NCI-H146 treated with DMSO at 0.1 percent for 48 hours (cell line): ENCODE measurements around the gene PDXDC1.
"Not testable (repeated sequence)": the region's sequence is repeated elsewhere in the genome, so short reads cannot be mapped to it uniquely, and the experiment has no call there.

Source experiments
- DNase-seq: peaks from one replicate; lab custom pipeline; 2025; ENCODE audit not compliant: unreplicated experiment; lab: John Stamatoyannopoulos, UW

Gene PDXDC1

DNA sequence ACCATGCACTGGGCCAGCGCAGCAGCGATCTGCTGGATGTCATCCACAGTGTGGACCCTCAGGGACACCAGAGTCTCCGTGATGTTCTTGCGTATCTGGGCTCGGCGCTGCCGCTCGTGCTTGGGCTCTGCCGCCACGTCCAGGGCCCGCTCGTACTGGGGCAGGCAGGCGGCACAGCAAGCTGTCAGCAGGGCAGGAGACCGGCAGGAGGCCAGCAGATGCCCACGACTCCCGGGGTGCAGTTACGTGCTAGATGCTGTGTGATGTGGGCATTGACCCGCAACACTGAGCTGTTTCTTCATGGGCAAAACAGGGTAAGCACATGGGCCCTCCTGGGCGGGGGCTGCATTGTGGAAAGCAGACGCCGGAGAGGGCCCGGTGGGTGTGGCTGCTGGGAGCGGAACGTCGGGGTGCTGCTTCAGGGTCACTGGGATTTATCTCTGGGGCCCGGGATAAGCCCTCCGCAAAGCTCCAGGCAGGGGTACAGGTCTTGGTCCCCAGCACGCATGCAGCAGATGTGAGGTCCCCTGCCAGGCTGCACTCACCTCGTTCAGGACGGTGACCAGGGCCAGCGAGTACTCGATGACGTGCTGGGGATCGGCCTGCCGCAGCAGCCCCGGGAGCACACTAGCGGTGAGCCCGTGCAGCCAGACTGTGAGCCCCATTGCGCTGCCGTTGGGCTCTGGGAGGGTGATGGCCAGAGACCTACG is 158.0 kb downstream of the PDXDC1 start:
- not testable (repeated sequence) for DNase-seq

- not testable (repeated sequence) for DNase-seq
Measured at GRCh38 chr16:15133554-15133953, 158.7 kb downstream of the PDXDC1 start.

DNA sequence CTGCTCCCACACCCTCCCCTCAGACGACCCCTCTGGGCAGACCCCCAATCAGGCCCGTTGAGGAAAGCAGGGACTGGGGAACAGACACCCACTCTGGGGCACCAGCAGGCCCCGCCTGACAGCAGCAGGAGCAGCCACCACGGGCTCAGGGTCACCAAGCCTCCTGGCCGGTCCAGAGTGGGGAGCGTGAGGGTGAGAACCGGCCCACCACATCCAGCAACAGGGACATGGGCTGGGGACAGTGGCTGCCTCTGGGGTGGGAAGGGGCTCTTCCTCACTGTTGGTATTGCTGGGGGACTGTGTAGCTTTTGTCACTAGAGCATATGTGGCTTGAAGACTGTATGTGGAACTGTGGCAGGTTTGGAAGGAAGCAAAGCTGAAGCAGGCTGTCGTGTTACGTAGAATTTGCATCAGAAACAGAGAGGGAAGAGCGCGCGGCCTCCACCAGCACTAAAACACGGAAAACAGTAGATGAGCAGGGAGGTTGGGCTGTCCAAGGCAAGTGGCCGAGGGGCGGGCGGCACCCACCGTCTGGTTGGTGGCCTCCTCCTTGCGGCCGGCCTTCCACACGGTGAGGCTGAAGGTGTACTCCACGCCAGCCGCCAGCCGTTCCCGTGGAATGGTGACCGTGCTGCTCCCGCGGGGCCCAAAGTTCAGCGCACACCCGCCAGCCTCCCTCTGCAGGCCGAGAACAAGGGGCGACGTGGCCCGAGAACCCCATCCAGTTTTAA is 160.1 kb downstream of the PDXDC1 start:
- not testable (repeated sequence) for DNase-seq

- not testable (repeated sequence) for DNase-seq
Measured at GRCh38 chr16:15135483-15136360, 160.9 kb downstream of the PDXDC1 start.

DNA sequence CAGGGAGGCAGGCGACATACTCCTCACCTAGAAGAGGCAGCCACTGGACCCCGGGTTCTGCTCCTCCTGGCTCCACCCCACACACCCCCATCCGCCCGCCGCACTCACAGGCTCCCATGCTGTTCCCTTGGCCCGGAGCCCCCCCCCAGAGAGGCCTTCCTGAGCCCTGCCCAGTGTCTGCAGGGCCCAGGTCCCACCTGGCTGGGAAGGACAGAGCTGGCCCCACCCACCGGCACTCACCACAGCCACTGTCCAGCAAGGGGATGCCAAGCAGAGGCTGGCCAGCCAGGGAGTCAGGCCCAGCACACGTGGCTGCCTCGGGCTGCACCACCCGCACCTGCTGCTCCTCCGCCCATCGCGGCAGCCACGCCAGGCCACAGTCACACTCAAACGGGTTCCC is 162.7 kb downstream of the PDXDC1 start:
- not testable (repeated sequence) for DNase-seq

DNA sequence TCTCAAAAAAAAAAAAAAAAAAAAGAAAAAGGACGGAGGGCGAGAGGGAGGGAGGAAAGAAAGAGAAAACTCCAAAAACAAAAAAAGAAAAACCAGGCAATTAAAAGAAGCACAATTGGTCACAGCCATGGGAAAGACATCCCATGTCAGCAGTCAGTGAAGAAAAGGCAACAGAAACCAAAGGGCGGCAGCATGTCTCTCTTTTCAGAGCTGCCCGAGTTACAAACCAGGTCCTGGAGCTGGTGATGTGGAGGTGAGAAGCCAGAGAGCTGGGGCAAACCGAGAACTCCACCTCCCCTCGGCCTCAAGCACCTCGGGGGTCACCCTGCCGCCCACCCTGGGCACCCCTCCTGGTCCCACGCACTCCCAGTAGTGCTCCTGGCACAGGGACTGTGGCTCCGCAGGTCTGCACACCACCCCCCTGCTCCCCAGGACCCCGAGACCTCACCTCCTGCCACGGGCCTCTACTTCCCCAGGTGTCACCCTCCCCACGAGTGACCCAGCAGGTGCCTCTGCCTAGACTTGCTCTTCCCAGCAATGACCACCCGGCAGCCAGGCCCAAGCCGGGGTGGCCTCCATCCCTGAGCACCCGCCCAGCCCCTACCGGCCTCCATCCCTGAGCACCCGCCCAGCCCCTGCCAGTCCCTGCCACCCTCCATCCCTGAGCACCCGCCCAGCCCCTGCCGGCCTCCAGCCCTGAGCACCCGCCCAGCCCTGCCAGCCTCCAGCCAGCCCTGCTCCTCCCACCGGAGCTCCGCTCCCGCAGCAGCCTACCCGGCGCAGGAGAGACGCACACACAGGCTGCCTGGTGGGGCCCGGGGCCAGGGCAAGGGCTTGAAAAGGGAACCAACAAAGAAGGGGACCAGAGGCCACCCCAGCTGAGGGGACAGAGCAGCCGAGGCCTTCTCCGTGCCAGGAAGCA is 165.9 kb downstream of the PDXDC1 start:
- DNase-seq, result not testable (repeated sequence)

GRCh38 chr16:15141586-15141985 is 166.8 kb downstream of the PDXDC1 start:
- DNase-seq, result no peak

GRCh38 chr16:15142107-15142890 is 167.5 kb downstream of the PDXDC1 start:
- not testable (repeated sequence) for DNase-seq

DNA sequence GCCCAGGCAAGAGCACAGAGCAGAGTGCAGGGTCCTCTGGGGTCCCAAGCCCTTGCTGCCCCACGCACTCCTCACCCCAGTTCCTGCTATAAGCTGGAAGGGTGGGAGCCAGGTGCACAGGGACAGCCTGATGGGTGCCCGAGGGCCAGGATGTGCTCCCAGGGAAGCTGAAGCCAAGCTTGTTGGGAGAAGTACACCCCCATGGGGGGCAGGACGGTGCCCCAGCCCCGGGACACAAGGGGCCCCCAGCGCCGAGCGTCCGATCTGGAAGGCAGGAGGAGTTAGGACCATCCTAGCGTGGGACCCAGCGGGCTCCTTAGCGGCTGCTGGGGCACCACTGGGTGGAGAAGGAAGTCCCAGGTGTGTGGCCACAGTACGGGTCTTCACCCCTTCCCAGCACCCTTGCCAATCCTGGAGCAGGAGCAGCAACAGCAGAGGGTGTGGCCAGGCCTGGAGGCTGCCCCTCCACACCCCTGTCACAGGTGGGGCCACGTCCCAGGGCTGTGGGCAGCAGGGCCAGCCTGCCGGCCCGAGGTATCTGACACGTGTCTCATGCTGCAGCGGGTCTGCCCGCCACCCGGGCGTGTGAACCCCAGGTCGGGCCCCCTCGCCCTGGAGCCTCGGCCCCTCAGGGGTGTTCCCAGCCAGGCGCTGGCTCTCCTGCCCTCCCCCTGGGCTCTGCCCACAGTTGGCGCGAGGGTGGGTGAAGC is 168.2 kb downstream of the PDXDC1 start:
- not testable (repeated sequence) for DNase-seq

- not testable (repeated sequence) for DNase-seq
Measured at GRCh38 chr16:15143601-15144091, 168.8 kb downstream of the PDXDC1 start.

- DNase-seq, result not testable (repeated sequence)
Measured at GRCh38 chr16:15144092-15144631, 169.3 kb downstream of the PDXDC1 start.

DNA sequence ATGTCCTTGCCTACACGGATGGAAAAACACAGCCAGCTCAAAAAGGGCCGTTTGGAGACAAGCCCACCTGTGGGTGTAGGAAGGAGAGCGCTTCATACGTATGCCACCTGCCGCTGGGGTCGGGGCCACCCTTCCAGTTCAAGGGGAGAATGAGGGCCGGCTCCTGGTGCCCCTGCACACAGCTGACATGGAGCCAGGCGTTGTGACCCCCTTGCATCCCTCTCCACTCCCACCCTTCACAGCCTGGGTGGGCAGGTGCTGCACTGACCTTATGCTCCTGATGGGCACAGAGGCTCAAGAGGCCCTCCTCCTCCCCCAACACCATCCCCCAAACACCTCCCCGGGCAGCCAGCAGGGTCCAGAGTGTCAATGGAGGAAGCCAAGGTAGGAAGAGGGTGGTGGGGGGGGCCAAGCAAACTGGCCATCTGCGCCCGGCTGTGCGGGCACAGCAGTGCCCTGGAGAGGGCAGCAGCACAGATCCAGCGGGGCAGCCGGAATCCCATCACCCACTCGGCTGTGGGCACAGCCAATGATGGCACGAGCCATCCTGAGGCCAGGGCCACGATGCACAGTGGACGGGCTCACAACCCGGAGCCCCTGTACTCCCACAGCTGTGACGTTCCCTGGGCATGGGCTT is 170.1 kb downstream of the PDXDC1 start:
- DNase-seq, result not testable (repeated sequence)

- not testable (repeated sequence) for DNase-seq
Measured at GRCh38 chr16:15145418-15146263, 170.8 kb downstream of the PDXDC1 start.

DNA sequence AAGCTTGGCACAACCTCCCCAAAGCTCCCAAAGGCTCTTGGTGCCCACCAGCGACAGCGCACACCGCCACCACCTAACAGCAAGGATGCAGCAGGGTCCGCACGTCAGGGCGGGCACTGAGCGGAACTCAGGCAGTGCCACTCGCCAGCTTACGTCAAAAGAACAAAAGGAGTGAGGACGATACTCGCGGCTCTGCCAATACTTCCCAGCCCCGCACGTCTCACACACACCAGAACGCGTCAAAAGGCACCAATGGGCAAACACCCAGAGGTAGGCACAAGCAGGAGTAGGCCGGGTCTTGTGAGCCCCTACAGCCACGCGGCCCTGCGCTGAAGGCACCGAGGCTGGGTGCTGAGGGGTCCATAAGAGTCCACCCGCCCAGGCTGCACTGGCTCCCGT is 171.4 kb downstream of the PDXDC1 start:
- DNase-seq, result not testable (repeated sequence)

GRCh38 chr16:15148831-15149230 is 174.0 kb downstream of the PDXDC1 start:
- DNase-seq, result not testable (repeated sequence)

- not testable (repeated sequence) for DNase-seq
Measured at GRCh38 chr16:15149260-15149659, 174.4 kb downstream of the PDXDC1 start.

DNA sequence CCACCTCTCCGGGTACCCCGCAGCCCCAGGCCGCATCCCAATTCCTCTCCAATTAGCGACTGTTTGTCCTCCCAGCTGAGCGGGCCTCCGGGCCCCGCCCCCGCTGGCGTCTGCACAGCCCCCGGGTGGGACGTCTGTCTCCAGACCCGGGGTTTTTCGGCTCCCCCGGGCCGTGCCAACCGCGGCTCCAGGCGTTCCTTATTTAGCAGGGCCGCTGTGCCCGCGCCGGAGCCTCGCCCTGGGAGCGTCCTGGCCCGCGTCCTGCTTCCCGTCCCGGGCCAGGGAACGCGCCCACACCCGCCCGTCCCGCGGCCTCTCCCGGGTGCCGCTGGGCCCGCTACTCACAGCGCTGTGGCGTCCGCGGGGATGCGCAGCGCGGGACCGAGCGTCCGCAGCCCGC is 179.2 kb downstream of the PDXDC1 start:
- DNase-seq, result not testable (repeated sequence)
